ENCODE measurements around the gene SCARF2.
"Not testable (repeated sequence)": the region's sequence is repeated elsewhere in the genome, so short reads cannot be mapped to it uniquely, and the experiment has no call there.

SCARF2 gene

GRCh38 chr22:20437613-20438426 is at the start of gene SCARF2:
Gene SCARF2 (minus strand): TSS chr22:20437825. CDS start chr22:20437754, 71 bp downstream.
- peak; percentile 68 for DNase-seq (ENCODE audit: low spot score)

GRCh38 chr22:20486229-20486628 is 48.6 kb upstream of the SCARF2 start:
- peak; percentile 27 for DNase-seq (ENCODE audit: low spot score)

- no peak for DNase-seq (ENCODE audit: low spot score)
Observed at GRCh38 chr22:20484948-20485683, 47.5 kb upstream of the SCARF2 start.

GRCh38 chr22:20483771-20484170 is 46.1 kb upstream of the SCARF2 start:
- no peak for DNase-seq (ENCODE audit: low spot score)

- not testable (repeated sequence) for DNase-seq (ENCODE audit: low spot score)
Observed at GRCh38 chr22:20483143-20483506, 45.5 kb upstream of the SCARF2 start.

GRCh38 chr22:20479612-20480196 is 42.1 kb upstream of the SCARF2 start:
- no peak for DNase-seq (ENCODE audit: low spot score)

GRCh38 chr22:20478059-20478458 is 40.4 kb upstream of the SCARF2 start:
- DNase-seq (ENCODE audit: low spot score): not testable (repeated sequence)

- not testable (repeated sequence) for DNase-seq (ENCODE audit: low spot score)
Observed at GRCh38 chr22:20475569-20475968, 37.9 kb upstream of the SCARF2 start.

- DNase-seq (ENCODE audit: low spot score): no peak
Observed at GRCh38 chr22:20475115-20475436, 37.5 kb upstream of the SCARF2 start.

- DNase-seq (ENCODE audit: low spot score): no peak
Observed at GRCh38 chr22:20472629-20473442, 35.2 kb upstream of the SCARF2 start.

- DNase-seq (ENCODE audit: low spot score): no peak
Observed at GRCh38 chr22:20471126-20471833, 33.7 kb upstream of the SCARF2 start.

GRCh38 chr22:20470525-20470924 is 32.9 kb upstream of the SCARF2 start:
- not testable (repeated sequence) for DNase-seq (ENCODE audit: low spot score)

GRCh38 chr22:20469110-20469868 is 31.7 kb upstream of the SCARF2 start:
- DNase-seq (ENCODE audit: low spot score): no peak

- DNase-seq (ENCODE audit: low spot score): no peak
Observed at GRCh38 chr22:20466659-20467379, 29.2 kb upstream of the SCARF2 start.

- no peak for DNase-seq (ENCODE audit: low spot score)
Observed at GRCh38 chr22:20465759-20466077, 28.1 kb upstream of the SCARF2 start.

GRCh38 chr22:20464912-20465758 is 27.5 kb upstream of the SCARF2 start:
- no peak for DNase-seq (ENCODE audit: low spot score)

GRCh38 chr22:20464096-20464614 is 26.5 kb upstream of the SCARF2 start:
- DNase-seq (ENCODE audit: low spot score): no peak

- no peak for DNase-seq (ENCODE audit: low spot score)
Observed at GRCh38 chr22:20463324-20464095, 25.9 kb upstream of the SCARF2 start.
